Colonic mucosa (tissue), 4 donors: ENCODE results near the gene POLD2. TPM values are rescaled to one million over a fixed set of nuclear protein-coding genes. Genes with fewer than 3 reads are reported as not detected.

Experiments
- DNase-seq: peaks from one replicate; pipeline ENCODE4 v3.0.0-alpha.2; 2020
- H3K27ac ChIP-seq: fragments of 200-600 bp; one replicate; pipeline ENCODE4 v1.8.0; 2021
- H3K27me3 ChIP-seq: fragments of 200-600 bp; one replicate; pipeline ENCODE4 v1.8.0; 2021
- H3K36me3 ChIP-seq: fragments of 200-600 bp; one replicate; pipeline ENCODE4 v1.8.0; 2021
- H3K4me1 ChIP-seq: fragments of 200-600 bp; one replicate; pipeline ENCODE4 v1.8.0; 2021; ENCODE audit warnings: mild to moderate bottlenecking
- H3K4me3 ChIP-seq: fragments of 200-600 bp; one replicate; pipeline ENCODE4 v1.8.0; 2021
- H3K9ac ChIP-seq, 2 donors: one replicate each; pipeline ENCODE4 v1.7.0; 2013; ENCODE audit warnings: control low read depth in 2 of 2, low read depth in 2 of 2, low read length in 2 of 2
- H3K9me3 ChIP-seq: fragments of 200-600 bp; one replicate; pipeline ENCODE4 v1.8.0; 2021
- CTCF ChIP-seq: fragments of 200-600 bp; IDR thresholded peaks from one replicate; pipeline ENCODE4 v1.8.0; 2022; ENCODE audit warnings: antibody characterized with exemption, mild to moderate bottlenecking
- intact Hi-C: fragments of 100-400 bp; cut with DNase I; formaldehyde crosslinking; loops from one replicate; pipeline ENCODE4 v1.14.1; 2022
- total RNA-seq, 2 donors: library from RNA; stranded (reverse); fragmentation: NEBNext Ultra II Directional in 1 of 2; extraction: Animal tissue kit (Norgen Biotek cat#: 25700) in 1 of 2; gene quantifications; one replicate each; pipeline ENCODE4 v1.2.1, GENCODE V29; 2021
- donor health status: healthy.
- donor health status: DM: no; HTN: no; CAD: no.
- donor health status: DM: no; HTN: no; CAD: no.

The POLD2 gene
- total RNA-seq, 2 donors from 2014 or later = 54.8 to 161 TPM

GRCh38 chr7:44103923-44104859, 19.2 kb downstream of the POLD2 start, which contains the start of gene AEBP1:
Gene AEBP1 (plus strand): TSS chr7:44104345. CDS start chr7:44104666, 321 bp downstream.
- peak within 1 kb of the TSS; percentile 61 for H3K27ac ChIP-seq
- H3K9me3 ChIP-seq = no peaks in the 10 kb centered on the region
- H3K9ac ChIP-seq = peak within 1 kb of the TSS; percentile 59 to 63
- TF ChIP-seq CTCF = no peak
- H3K36me3 ChIP-seq = no peaks in the 10 kb centered on the region
- peaks cover 11% of the 10 kb centered on the region for H3K27me3 ChIP-seq
- intact Hi-C loops = no loop called here
- no peak for DNase-seq
- no peaks in the 10 kb centered on the region for H3K4me1 ChIP-seq
- peak within 1 kb of the TSS; percentile 38 for H3K4me3 ChIP-seq

GRCh38 chr7:44103566-44103922, 19.8 kb downstream of the POLD2 start:
- TF ChIP-seq CTCF = no peak
- no peak overlapping the region for H3K4me3 ChIP-seq
- H3K27ac ChIP-seq = peak overlapping the region; percentile 40
- peaks cover 11% of the 10 kb centered on the region for H3K27me3 ChIP-seq
- DNase-seq = no peak
- no peaks in the 10 kb centered on the region for H3K36me3 ChIP-seq
- H3K9ac ChIP-seq = peak overlapping the region in 1 of 2 donors; percentile 6
- intact Hi-C loops = no loop called here
- no peaks in the 10 kb centered on the region for H3K9me3 ChIP-seq
- no peaks in the 10 kb centered on the region for H3K4me1 ChIP-seq

- Histone ChIP-seq H3K27me3 (peaks cover 11% of the 10 kb centered on the region), H3K9me3 (no peaks in the 10 kb centered on the region), H3K9ac (peak overlapping the region in 1 of 2 donors; percentile 6), H3K27ac (peak overlapping the region; percentile 40), H3K4me3 (no peak overlapping the region), H3K4me1 (no peaks in the 10 kb centered on the region), H3K36me3 (no peaks in the 10 kb centered on the region)
- intact Hi-C loops = no loop called here
- TF ChIP-seq CTCF = no peak
- DNase-seq = no peak
Measured at GRCh38 chr7:44102846-44103565, 20.3 kb downstream of the POLD2 start.

- Histone ChIP-seq H3K4me3 (no peak overlapping the region), H3K27ac (no peak overlapping the region), H3K36me3 (no peaks in the 10 kb centered on the region), H3K9me3 (no peaks in the 10 kb centered on the region), H3K4me1 (no peaks in the 10 kb centered on the region), H3K9ac (no peak overlapping the region), H3K27me3 (peaks cover 11% of the 10 kb centered on the region)
- DNase-seq = no peak
- TF ChIP-seq CTCF = no peak
- intact Hi-C loops = no loop called here
Measured at GRCh38 chr7:44101966-44102845, 21.1 kb downstream of the POLD2 start.
